GM10248 (cell line): Measurements from ENCODE around the gene RNASE3.

Experiments
- CTCF ChIA-PET: fragments of 300-600 bp; sonication (Branson Sonifier 250); formaldehyde crosslinking; extraction: SDS; loops from one replicate; lab custom pipeline; 2021; ENCODE audit warnings: antibody characterized with exemption; lab: Yijun Ruan, JAX
- POLR2A ChIA-PET: fragments of 350-650 bp; sonication (Branson Sonifier 250); formaldehyde crosslinking; extraction: SDS; loops from one replicate; lab custom pipeline; 2020; ENCODE audit warnings: antibody characterized with exemption; lab: Yijun Ruan, JAX
- DNase-seq: peaks from one replicate; pipeline ENCODE4 v3.0.0; 2012; ENCODE audit errors: extremely low spot score
- TF ChIP-seq, protein P1 (sequence below): IDR thresholded peaks from 2 replicates; pipeline ENCODE4 v1.5.1; 2012; ENCODE audit warnings: mild to moderate bottlenecking, low read depth; ENCODE audit errors: extremely low read depth, missing control alignments, control extremely low read depth

RNASE3 gene

GRCh38 chr14:20857207-20857606 is 34.0 kb upstream of the RNASE3 start:
- TF ChIP-seq, protein P1, sequence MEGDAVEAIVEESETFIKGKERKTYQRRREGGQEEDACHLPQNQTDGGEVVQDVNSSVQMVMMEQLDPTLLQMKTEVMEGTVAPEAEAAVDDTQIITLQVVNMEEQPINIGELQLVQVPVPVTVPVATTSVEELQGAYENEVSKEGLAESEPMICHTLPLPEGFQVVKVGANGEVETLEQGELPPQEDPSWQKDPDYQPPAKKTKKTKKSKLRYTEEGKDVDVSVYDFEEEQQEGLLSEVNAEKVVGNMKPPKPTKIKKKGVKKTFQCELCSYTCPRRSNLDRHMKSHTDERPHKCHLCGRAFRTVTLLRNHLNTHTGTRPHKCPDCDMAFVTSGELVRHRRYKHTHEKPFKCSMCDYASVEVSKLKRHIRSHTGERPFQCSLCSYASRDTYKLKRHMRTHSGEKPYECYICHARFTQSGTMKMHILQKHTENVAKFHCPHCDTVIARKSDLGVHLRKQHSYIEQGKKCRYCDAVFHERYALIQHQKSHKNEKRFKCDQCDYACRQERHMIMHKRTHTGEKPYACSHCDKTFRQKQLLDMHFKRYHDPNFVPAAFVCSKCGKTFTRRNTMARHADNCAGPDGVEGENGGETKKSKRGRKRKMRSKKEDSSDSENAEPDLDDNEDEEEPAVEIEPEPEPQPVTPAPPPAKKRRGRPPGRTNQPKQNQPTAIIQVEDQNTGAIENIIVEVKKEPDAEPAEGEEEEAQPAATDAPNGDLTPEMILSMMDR: no peak
- ChIA-PET POLR2A (no interaction called here), CTCF (interaction anchor here (0.6 to 5.5 kb wide), 60 partner anchors 9 to 570 kb away, joined by 3 to 128 read pairs (median 4); partner anchors contain the start of genes EDDM3A, RNASE4 and SLC39A2)
- DNase-seq: no peak

DNA sequence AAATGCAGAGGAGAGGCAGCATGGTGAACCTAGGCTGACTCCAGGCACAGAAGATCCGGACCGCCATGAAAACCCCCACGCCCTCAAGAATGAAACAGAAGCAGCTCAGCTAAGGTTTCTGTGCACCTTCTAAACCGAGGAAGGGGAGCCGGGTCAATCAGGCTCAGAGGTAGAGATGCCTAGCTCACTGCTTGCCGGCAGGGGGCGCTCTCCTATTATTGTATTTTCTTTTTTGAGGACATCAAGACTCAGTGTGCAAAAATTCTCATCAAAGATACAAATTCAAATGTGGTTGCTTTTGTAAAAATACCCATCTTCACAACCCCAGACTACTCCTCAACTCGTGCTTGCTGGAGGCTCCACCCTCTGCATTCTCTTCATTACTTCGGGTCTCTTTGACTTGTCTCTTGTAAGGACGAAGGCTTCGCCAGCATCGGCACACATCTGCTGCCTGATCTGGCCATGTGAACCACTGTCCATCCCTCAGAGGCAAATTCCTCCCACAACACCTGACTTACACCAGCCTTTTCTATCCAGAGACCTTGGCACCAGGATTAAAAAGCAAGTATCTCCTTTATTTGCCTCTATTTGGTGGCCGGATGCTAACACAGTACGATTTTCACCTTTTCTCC is 33.4 kb upstream of the RNASE3 start:
- ChIA-PET POLR2A (no interaction called here), CTCF (interaction anchor here (0.6 to 5.2 kb wide), 63 partner anchors 8 to 571 kb away, joined by 3 to 98 read pairs (median 3); partner anchors contain the start of genes EDDM3A, RNASE4, RNASE6 and SLC39A2)
- TF ChIP-seq, protein P1: peak; percentile 79
- DNase-seq: peak; percentile 54

DNA sequence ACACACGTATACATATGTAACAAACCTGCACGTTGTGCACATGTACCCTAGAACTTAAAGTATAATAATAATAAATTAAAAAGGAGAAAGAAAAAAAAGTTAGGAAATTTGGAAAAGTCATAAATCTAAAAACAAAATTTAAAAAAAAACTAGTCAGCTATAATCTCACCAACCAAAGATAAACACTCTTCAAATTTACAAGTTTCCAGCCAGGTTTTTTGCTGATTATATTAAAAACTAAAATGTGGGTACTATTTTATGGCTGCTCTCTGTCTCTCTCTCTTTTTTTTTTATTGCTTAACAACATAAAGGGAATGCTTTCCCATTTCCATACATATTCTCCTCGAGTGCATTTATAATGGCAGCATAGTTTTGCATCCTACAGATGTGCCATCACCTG is 25.0 kb upstream of the RNASE3 start:
- CTCF ChIA-PET: interaction anchor here (0.7 to 2.2 kb wide), 3 partner anchors 9 to 256 kb away, joined by 3 to 10 read pairs (median 4); no protein-coding TSS in a partner anchor

GRCh38 chr14:20866963-20867362 is 24.2 kb upstream of the RNASE3 start:
- ChIA-PET POLR2A (no interaction called here), CTCF (interaction anchor here (1.0 to 2.6 kb wide), 6 partner anchors 9 to 257 kb away, joined by 3 to 17 read pairs (median 5); no protein-coding TSS in a partner anchor)
- TF ChIP-seq, protein P1: peak; percentile 34
- DNase-seq: no peak

More for the DNA sequence above, 25.0 kb upstream of the RNASE3 start:
- POLR2A ChIA-PET: no interaction called here
- TF ChIP-seq, protein P1: no peak
- DNase-seq: no peak

- TF ChIP-seq, protein P1: peak; percentile 79
- POLR2A ChIA-PET: no interaction called here
- DNase-seq: peak; percentile 62
- CTCF ChIA-PET: interaction anchor here (0.7 to 5.0 kb wide), 22 partner anchors 13 to 264 kb away, joined by 3 to 39 read pairs (median 3); no protein-coding TSS in a partner anchor
Measured at GRCh38 chr14:20873370-20874177, 17.6 kb upstream of the RNASE3 start.

- CTCF ChIA-PET: interaction anchor here (1.9 kb wide), 1 partner anchor 21 kb away, joined by 6 read pairs; no protein-coding TSS in a partner anchor
Measured at GRCh38 chr14:20877016-20877415, 14.2 kb upstream of the RNASE3 start.

More at GRCh38 chr14:20877016-20877415, 14.2 kb upstream of the RNASE3 start:
- POLR2A ChIA-PET: no interaction called here
- TF ChIP-seq, protein P1: no peak
- DNase-seq: no peak
